ENCODE results near the gene AFF4.
"Not testable (repeated sequence)": the region's sequence is repeated elsewhere in the genome, so short reads cannot be mapped to it uniquely, and the experiment has no call there.

The AFF4 gene

GRCh38 chr5:132981288-132981687 is 17.9 kb upstream of the AFF4 start:
- DNase-seq (ENCODE audit: extremely low read depth, low read depth): no peak
- no peak for TF ChIP-seq CTCF (IDR thresholded peaks at IDR 0.05; ENCODE audit: low read depth, low read length, missing control alignments)
- no peak overlapping the region for H3K4me3 ChIP-seq (replicated peaks; ENCODE audit: low read depth, low read length)

- no peak for TF ChIP-seq CTCF (IDR thresholded peaks at IDR 0.05; ENCODE audit: low read depth, low read length, missing control alignments)
- no peak for DNase-seq (ENCODE audit: extremely low read depth, low read depth)
- H3K4me3 ChIP-seq (replicated peaks; ENCODE audit: low read depth, low read length): no peak overlapping the region
Observed at GRCh38 chr5:132979976-132980375, 16.5 kb upstream of the AFF4 start.

GRCh38 chr5:132979367-132979940 is 16.0 kb upstream of the AFF4 start:
- no peak for TF ChIP-seq CTCF (IDR thresholded peaks at IDR 0.05; ENCODE audit: low read depth, low read length, missing control alignments)
- no peak overlapping the region for H3K4me3 ChIP-seq (replicated peaks; ENCODE audit: low read depth, low read length)
- no peak for DNase-seq (ENCODE audit: extremely low read depth, low read depth)

GRCh38 chr5:132976852-132977251 is 13.4 kb upstream of the AFF4 start:
- no peak for TF ChIP-seq CTCF (IDR thresholded peaks at IDR 0.05; ENCODE audit: low read depth, low read length, missing control alignments)
- no peak overlapping the region for H3K4me3 ChIP-seq (replicated peaks; ENCODE audit: low read depth, low read length)
- no peak for DNase-seq (ENCODE audit: extremely low read depth, low read depth)

- not testable (repeated sequence) for H3K4me3 ChIP-seq (replicated peaks; ENCODE audit: low read depth, low read length); DNase-seq (ENCODE audit: extremely low read depth, low read depth)
Observed at GRCh38 chr5:132972436-132972828, 9.0 kb upstream of the AFF4 start.

- DNase-seq (ENCODE audit: extremely low read depth, low read depth): no peak
- TF ChIP-seq CTCF (IDR thresholded peaks at IDR 0.05; ENCODE audit: low read depth, low read length, missing control alignments): no peak
- no peak overlapping the region for H3K4me3 ChIP-seq (replicated peaks; ENCODE audit: low read depth, low read length)
Observed at GRCh38 chr5:132971483-132972435, 8.3 kb upstream of the AFF4 start.

- DNase-seq (ENCODE audit: extremely low read depth, low read depth): no peak
- no peak overlapping the region for H3K4me3 ChIP-seq (replicated peaks; ENCODE audit: low read depth, low read length)
- TF ChIP-seq CTCF (IDR thresholded peaks at IDR 0.05; ENCODE audit: low read depth, low read length, missing control alignments): no peak
Observed at GRCh38 chr5:132965120-132965519, 1.7 kb upstream of the AFF4 start.

Measured in HFF-Myc (cell line).